GM21529 (cell line): ENCODE measurements around the gene NDST4.
A peak's percentile ranks its signal among the peaks of the same experiment; 100 is the strongest.

Experiments
- ATAC-seq: cut with Tn5 transposase; IDR thresholded peaks from one replicate; pipeline ENCODE4 v1.9.1; 2021; ENCODE audit not compliant: unreplicated experiment

NDST4 gene

DNA sequence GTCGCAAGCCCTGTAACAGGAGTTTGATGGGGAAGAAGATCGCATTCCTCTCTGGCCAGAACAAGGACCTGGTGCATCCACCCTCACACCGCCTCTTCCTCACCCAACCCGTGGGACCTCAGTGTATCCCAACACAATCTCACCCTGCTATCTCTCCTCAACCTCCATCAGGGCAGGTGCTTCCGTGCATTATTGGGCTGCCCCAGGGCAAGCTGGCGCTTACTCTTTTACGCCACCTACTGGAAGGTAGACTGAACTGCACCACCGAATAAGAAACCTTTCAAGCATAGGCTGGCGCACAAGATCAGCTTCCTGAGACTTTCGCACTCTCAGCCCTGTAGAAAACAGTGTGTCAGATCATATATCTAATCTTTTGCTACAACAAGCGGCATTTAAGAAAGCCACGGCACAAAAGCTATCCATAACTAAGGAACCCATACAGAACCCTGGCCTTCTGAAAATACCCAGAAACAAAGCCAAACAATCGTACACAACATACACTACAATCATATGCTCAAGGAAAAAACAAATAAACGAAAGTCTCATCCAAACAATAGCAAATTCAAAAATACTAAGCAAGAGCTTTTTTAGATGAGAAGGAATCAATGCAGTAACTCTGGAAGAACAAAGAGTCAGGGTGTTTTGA is 305.5 kb downstream of the NDST4 start:
- peak; percentile 100 for ATAC-seq

DNA sequence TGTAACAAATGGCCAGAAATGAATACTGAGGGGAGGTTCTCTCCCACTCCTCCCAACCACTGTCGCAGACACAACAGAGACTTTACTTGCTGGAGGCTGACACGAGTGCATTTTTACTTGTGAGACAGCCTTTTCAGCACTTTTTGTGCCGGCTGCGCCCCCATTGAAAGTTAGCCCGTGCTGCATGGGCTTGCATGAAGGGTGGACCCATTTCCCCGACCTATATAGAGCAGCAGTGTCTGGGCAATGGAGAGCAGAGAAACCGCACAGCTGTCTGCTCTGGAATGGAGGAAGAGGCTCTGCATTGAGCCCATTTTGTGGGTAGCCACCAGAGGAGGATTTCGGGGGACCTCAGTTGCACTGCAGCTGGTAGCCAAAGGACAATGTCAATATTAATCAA is 306.1 kb downstream of the NDST4 start:
- peak; percentile 14 for ATAC-seq

DNA sequence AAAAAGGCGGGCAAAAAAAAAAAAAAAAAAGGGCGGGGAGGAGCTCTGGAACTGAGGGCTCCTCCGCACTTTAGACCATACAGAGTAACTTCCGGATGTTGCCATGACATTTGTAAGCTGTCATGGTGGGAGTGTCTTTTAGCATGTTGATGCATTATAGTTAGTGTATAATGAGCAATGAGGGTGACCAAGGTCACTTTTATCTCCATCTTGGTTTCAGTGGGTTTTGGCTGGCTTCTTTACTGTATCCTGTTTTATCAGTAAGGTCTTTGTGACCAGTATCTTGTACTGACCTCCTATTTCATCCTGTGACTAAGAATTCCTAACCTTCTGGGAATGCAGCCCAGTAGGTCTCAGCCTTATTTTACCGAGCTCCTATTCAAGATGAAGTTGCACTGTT is 321.4 kb downstream of the NDST4 start:
- ATAC-seq = no peak

DNA sequence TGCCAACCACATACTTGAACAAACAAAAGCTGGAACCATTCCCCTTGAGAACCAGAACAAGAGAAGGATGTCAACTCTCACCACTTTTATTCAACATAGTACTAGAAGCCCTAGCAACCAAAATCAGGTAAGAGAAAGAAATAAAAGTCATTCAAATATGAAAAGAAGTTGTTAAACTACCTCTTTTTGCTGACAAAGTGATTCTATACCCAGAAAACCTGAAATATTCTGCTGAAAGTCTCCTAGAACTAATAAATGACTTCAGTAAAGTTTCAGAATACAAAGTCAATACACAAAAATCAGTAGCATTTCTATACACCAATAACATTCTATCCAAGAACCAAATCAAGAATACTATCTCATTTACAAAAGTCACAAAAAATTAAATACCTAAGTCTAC is 327.9 kb downstream of the NDST4 start:
- ATAC-seq = no peak

DNA sequence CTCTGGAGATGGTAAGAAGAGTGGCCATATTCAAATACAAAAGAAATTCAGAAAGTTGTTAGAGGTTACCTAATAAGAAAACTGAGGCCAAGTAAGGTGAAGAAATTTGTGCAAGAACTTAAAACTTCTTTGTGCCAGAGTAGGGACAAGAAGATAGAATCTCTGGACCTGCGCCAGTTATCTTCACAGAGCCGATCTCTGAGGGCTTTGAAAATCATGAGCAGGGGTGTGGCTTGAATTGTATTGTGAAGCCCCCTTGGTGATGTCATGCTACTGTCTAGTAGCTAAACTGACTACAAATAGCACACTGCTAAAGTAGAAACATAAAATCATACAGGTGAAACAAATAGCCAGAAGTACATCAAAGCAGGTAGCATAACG is 330.2 kb downstream of the NDST4 start:
- no peak for ATAC-seq

DNA sequence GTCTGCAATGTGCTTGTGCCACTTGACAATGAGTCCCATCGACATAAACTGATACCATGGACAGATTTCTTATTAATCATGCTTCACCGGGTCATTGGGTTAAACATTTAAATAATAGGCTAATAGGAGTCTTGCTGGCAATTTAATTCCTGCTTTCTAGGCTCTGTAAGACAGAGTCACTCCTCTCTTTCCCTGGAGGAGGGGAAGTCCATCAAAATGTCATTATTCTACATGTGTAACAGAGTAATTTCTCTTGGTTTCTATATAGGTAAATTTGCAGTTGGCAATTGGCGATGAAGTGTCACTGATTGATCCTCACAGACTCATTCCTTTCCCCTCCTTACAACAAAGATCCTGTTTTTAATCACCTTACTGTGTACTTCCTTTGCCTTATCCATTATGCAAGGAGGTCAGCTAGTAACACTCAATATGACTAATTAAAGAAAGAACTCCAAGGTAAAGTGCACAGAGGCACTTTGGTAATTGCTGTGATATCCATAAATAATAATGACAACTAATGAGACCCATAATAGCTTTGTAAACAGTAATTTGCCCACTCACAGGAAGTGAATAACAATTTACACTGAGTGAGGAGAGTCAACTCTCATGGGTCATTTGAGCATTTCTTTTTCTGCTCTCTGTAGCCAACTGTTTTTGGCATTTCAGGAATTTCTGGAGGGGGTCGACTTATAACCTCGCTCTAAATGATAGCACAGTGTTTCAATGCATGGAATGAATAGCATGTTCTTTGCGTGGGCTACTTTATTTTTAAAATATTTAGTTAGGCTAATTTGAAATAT is 330.8 kb downstream of the NDST4 start:
- no peak for ATAC-seq

DNA sequence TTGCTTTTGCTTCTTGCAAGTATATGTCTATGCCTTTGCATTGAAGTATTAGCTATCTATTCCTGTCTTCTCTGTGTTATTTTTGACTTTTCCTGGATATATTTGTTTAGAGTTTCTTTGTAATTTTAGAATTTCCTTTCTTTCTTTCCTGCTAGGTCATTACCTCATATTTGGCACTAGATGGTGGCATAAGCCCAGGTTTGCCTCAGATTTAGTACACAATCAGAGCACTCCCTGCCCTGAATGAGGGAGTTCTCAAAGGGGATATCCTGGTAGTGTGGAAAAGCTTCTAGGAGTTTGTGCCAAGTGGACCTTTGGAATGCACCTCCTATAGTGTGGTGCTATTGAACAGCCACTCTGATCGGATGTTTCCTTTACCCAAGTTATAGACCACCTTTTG is 333.2 kb downstream of the NDST4 start:
- ATAC-seq = peak; percentile 56
